Measurements from ENCODE around the gene MMP8. TPM values are rescaled to one million over a fixed set of nuclear protein-coding genes. Genes with fewer than 3 reads are reported as not detected.

Gene MMP8
- polyA plus RNA-seq, 3 donors, result 0.14 TPM; not detected in 2

- no CpG with 5 or more reads among the region's 3 CpGs for WGBS (ENCODE audit: insufficient coverage)
- H3K4me1 Mint-ChIP-seq, result peaks cover 26% of the 10 kb centered on the region
Measured at GRCh38 chr11:102685338-102685737, 39.4 kb downstream of the MMP8 start.

GRCh38 chr11:102683277-102683676 is 41.5 kb downstream of the MMP8 start:
- Histone ChIP-seq H3K79me2 (ENCODE audit: insufficient read depth, low read length) (no peaks in the 10 kb centered on the region), H3K9me3 (replicated peaks in 1 of 2; ENCODE audit: control insufficient read depth in 1 of 2, insufficient read depth in 1 of 2, low read length in 2 of 2) (no peaks in the 10 kb centered on the region), H2AFZ (ENCODE audit: insufficient read depth, low read depth, low read length, poor library complexity, severe bottlenecking) (no peak overlapping the region), H3K4me1 (ENCODE audit: control insufficient read depth in 1 of 2, insufficient read depth in 2 of 2, low read length in 2 of 2) (peaks cover 24 to 44% of the 10 kb centered on the region in 2 donors), H3K4me2 (replicated peaks; ENCODE audit: extremely low read depth, low read length, poor library complexity, severe bottlenecking) (no peak overlapping the region), H3K4me3 (replicated peaks in 1 of 3; ENCODE audit: low read depth in 2 of 3, low read length in 3 of 3) (no peak overlapping the region), H3K9ac (ENCODE audit: insufficient read depth, low read length, poor library complexity, severe bottlenecking) (no peak overlapping the region), H3K27me3 (ENCODE audit: control insufficient read depth in 2 of 2, insufficient read depth in 2 of 2, low read length in 2 of 2) (no peaks in the 10 kb centered on the region), H3K36me3 (replicated peaks in 1 of 2; ENCODE audit: control insufficient read depth in 1 of 2, insufficient read depth in 2 of 2, low read length in 2 of 2) (no peaks in the 10 kb centered on the region), H4K20me1 (ENCODE audit: insufficient read depth, low read length) (no peaks in the 10 kb centered on the region), H3K27ac (ENCODE audit: low read depth in 1 of 2, low read length in 2 of 2) (no peak overlapping the region)
- no peak for DNase-seq
- Mint-ChIP-seq H3K36me3 (no peaks in the 10 kb centered on the region), H3K4me1 (peaks cover 26% of the 10 kb centered on the region), H3K27me3 (ENCODE audit: low read depth in 3 of 3) (no peaks in the 10 kb centered on the region), H3K4me3 (no peak overlapping the region), H3K9me3 (peaks cover 0 to 3% (median 2%) of the 10 kb centered on the region in 7 donors), H3K27ac (peak overlapping the region in 1 of 7 donors; percentile 58)
- TF ChIP-seq, protein P1, sequence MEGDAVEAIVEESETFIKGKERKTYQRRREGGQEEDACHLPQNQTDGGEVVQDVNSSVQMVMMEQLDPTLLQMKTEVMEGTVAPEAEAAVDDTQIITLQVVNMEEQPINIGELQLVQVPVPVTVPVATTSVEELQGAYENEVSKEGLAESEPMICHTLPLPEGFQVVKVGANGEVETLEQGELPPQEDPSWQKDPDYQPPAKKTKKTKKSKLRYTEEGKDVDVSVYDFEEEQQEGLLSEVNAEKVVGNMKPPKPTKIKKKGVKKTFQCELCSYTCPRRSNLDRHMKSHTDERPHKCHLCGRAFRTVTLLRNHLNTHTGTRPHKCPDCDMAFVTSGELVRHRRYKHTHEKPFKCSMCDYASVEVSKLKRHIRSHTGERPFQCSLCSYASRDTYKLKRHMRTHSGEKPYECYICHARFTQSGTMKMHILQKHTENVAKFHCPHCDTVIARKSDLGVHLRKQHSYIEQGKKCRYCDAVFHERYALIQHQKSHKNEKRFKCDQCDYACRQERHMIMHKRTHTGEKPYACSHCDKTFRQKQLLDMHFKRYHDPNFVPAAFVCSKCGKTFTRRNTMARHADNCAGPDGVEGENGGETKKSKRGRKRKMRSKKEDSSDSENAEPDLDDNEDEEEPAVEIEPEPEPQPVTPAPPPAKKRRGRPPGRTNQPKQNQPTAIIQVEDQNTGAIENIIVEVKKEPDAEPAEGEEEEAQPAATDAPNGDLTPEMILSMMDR (IDR thresholded peaks at IDR 0.05), result no peak
- intact Hi-C loops (cut with micrococcal nuclease), result no loop called here
- WGBS (ENCODE audit: insufficient coverage), result 100% methylated on average over 1 of the region's 4 CpGs

More at GRCh38 chr11:102685338-102685737, 39.4 kb downstream of the MMP8 start:
- H3K79me2 ChIP-seq (ENCODE audit: insufficient read depth, low read length), result no peaks in the 10 kb centered on the region
- H3K36me3 ChIP-seq (replicated peaks in 1 of 2; ENCODE audit: control insufficient read depth in 1 of 2, insufficient read depth in 2 of 2, low read length in 2 of 2), result no peaks in the 10 kb centered on the region
- no peaks in the 10 kb centered on the region for H4K20me1 ChIP-seq (ENCODE audit: insufficient read depth, low read length)
- no peak for DNase-seq
- H3K4me2 ChIP-seq (replicated peaks; ENCODE audit: extremely low read depth, low read length, poor library complexity, severe bottlenecking), result no peak overlapping the region
- Mint-ChIP-seq H3K27me3 (ENCODE audit: low read depth in 3 of 3) (peaks cover 0 to 3% (median 0%) of the 10 kb centered on the region in 3 donors), H3K9me3 (peaks cover 0 to 3% (median 0%) of the 10 kb centered on the region in 7 donors), H3K36me3 (no peaks in the 10 kb centered on the region), H3K27ac (peak overlapping the region in 2 of 7 donors; percentile 6 to 43), H3K4me3 (no peak overlapping the region)
- no peak overlapping the region for H3K4me3 ChIP-seq (replicated peaks in 1 of 3; ENCODE audit: low read depth in 2 of 3, low read length in 3 of 3)
- H3K4me1 ChIP-seq (ENCODE audit: control insufficient read depth in 1 of 2, insufficient read depth in 2 of 2, low read length in 2 of 2), result peaks cover 24 to 31% of the 10 kb centered on the region in 2 donors
- TF ChIP-seq, protein P1 (IDR thresholded peaks at IDR 0.05), result no peak
- intact Hi-C loops (cut with micrococcal nuclease), result no loop called here
- no peak overlapping the region for H3K9ac ChIP-seq (ENCODE audit: insufficient read depth, low read length, poor library complexity, severe bottlenecking)
- no peaks in the 10 kb centered on the region for H3K27me3 ChIP-seq (ENCODE audit: control insufficient read depth in 2 of 2, insufficient read depth in 2 of 2, low read length in 2 of 2)
- no peaks in the 10 kb centered on the region for H3K9me3 ChIP-seq (replicated peaks in 1 of 2; ENCODE audit: control insufficient read depth in 1 of 2, insufficient read depth in 1 of 2, low read length in 2 of 2)
- H3K27ac ChIP-seq (ENCODE audit: low read depth in 1 of 2, low read length in 2 of 2), result peak overlapping the region in 1 of 2 donors; percentile 19
- H2AFZ ChIP-seq (ENCODE audit: insufficient read depth, low read depth, low read length, poor library complexity, severe bottlenecking), result no peak overlapping the region
